ENCODE data around the gene OR52E6. TPM values are rescaled to one million over a fixed set of nuclear protein-coding genes. Genes with fewer than 3 reads are reported as not detected.

Gene OR52E6
- total RNA-seq, 2 experiments from 2014 or later: not detected

DNA sequence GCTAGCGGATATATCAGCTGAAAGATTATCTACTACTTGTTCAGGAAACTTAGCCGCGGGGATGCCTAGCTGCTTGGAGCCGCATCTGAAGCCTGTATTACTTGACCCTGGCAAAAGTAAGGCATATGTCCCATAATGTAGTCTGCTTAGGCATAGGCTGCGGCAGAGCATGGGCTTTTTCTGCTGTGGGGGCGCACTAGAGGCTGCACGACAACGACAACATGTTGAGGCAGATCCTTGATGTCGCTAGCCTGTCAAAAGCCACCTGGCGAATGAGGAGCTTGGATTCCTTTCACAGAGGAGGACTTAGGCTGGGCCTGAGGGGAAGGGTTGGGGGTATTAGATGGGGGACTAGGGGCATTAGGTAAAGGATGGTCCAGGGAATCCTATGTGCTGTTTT lies 34.1 kb downstream of the OR52E6 start:
- CTCF ChIA-PET: interaction anchor here (0.6 to 0.7 kb wide), 2 partner anchors 681 to 1171 kb away, joined by 3 to 4 read pairs; no protein-coding TSS in a partner anchor
- POLR2A ChIA-PET: interaction anchor here (0.5 kb wide), 1 partner anchor 148 kb away, joined by 5 read pairs; no protein-coding TSS in a partner anchor

DNA sequence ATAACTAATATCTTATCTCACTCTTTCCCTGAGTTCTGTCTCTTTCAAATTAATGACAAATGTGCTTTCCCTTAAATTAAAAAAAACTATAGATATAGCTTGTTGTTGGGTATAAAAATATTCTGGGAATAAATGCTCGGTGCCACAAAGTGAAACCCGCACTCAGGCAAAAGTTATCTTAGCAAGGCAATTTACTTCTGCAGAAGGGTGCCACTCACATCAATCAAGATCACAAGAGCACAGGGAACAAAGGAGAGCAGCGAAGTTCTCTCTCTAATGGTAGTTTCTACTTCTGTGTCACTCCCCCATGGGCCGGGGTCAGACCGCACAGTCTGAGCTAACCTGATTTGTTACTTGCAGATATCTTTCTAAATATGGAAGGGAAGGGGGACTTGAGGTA lies 37.7 kb downstream of the OR52E6 start:
- POLR2A ChIA-PET: no interaction called here
- CTCF ChIA-PET: interaction anchor here (0.6 kb wide), 1 partner anchor 181 kb away, joined by 4 read pairs; no protein-coding TSS in a partner anchor

DNA sequence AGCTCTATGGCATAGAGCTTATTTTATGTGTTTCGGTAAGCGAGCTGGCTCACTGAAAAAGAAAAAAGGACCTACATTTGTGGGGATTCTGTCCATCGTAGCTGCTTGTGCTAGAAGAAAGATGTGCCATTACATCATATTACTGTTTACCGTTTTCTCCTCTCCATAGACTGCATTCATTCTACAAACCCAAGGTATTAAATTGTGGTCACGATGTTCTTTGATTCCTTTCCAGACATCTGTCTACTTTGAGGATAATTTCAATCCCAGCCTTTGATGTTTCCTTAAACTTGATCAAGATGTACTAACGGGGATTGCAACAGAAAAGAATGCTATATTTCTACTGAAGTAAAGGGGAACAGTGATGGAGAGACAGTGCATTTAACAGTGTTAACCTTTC lies 45.2 kb downstream of the OR52E6 start:
- ChIA-PET POLR2A (no interaction called here), CTCF (no interaction called here)

GRCh38 chr11:5791165-5791564 lies 50.5 kb downstream of the OR52E6 start, which contains the start of gene OR52N1:
OR52N1 (minus strand) TSS chr11:5791265; CDS start chr11:5788816, 2,449 bp downstream.
- POLR2A ChIA-PET: no interaction called here

More at GRCh38 chr11:5791165-5791564, 50.5 kb downstream of the OR52E6 start, which contains the start of gene OR52N1:
- CTCF ChIA-PET: no interaction called here

Other genes starting within 250 kb of the OR52E6 start
- under 1 TPM; 0.23 to 0.44 TPM for gene TRIM6, start 245.3 kb downstream of the OR52E6 start, total RNA-seq
- 1 to 10 TPM; 3.6 to 4.8 TPM for gene TRIM34, start 216.9 kb downstream of the OR52E6 start, total RNA-seq
- 1 to 10 TPM; 5.6 to 6.1 TPM for gene TRIM5, start 156.8 kb downstream of the OR52E6 start, total RNA-seq
- 10 to 100 TPM; 67.9 to 68.5 TPM for gene TRIM22, start 152.1 kb downstream of the OR52E6 start, total RNA-seq
- gene OR56B1, start 105.4 kb downstream of the OR52E6 start, total RNA-seq: not detected
- under 1 TPM in 1 of 2 experiments, not detected in 1; 0.21 TPM for gene OR52N4, start 87.7 kb downstream of the OR52E6 start, total RNA-seq
- not detected for gene OR52N5, start 58.5 kb downstream of the OR52E6 start, total RNA-seq
- not detected for gene OR52N1, start 50.6 kb downstream of the OR52E6 start, total RNA-seq
- gene OR52N2, start 33.0 kb downstream of the OR52E6 start, total RNA-seq: not detected
- not detected for gene OR52E8, start 15.8 kb upstream of the OR52E6 start, total RNA-seq
- gene OR52E4, start 38.7 kb upstream of the OR52E6 start, total RNA-seq: not detected
- gene OR52E5, start 51.3 kb upstream of the OR52E6 start, total RNA-seq: not detected
- not detected for gene OR56A3, start 100.4 kb upstream of the OR52E6 start, total RNA-seq
- not detected for gene OR56A5, start 126.6 kb upstream of the OR52E6 start, total RNA-seq
- not detected for gene OR52L1, start 145.1 kb upstream of the OR52E6 start, total RNA-seq
- gene OR56A4, start 165.0 kb upstream of the OR52E6 start, total RNA-seq: not detected
- gene OR56A1, start 188.9 kb upstream of the OR52E6 start, total RNA-seq: not detected